ENCODE results near the gene C1orf185.
"Not testable (repeated sequence)": the region's sequence is repeated elsewhere in the genome, so short reads cannot be mapped to it uniquely, and the experiment has no call there.

DNA sequence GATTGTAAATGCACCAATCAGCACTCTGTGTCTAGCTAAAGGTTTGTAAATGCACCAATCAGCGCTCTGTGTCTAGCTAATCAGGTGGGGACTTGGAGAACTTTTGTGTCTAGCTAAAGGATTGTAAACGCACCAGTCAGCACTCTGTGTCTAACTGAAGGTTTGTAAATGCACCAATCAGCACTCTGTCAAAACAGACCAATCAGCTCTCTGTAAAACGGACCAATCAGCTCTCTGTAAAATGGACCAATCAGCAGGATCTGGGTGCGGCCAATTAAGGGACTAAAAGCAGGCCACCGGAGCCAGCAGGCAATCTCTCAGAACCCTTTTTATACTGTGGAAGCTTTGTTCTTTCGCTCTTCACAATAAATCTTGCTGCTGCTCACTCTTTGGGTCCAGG lies 76.0 kb downstream of the C1orf185 start:
- TF ChIP-seq, protein P1, sequence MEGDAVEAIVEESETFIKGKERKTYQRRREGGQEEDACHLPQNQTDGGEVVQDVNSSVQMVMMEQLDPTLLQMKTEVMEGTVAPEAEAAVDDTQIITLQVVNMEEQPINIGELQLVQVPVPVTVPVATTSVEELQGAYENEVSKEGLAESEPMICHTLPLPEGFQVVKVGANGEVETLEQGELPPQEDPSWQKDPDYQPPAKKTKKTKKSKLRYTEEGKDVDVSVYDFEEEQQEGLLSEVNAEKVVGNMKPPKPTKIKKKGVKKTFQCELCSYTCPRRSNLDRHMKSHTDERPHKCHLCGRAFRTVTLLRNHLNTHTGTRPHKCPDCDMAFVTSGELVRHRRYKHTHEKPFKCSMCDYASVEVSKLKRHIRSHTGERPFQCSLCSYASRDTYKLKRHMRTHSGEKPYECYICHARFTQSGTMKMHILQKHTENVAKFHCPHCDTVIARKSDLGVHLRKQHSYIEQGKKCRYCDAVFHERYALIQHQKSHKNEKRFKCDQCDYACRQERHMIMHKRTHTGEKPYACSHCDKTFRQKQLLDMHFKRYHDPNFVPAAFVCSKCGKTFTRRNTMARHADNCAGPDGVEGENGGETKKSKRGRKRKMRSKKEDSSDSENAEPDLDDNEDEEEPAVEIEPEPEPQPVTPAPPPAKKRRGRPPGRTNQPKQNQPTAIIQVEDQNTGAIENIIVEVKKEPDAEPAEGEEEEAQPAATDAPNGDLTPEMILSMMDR (IDR thresholded peaks at IDR 0.05), result not testable (repeated sequence)
- not testable (repeated sequence) for TF ChIP-seq POLR2A (IDR thresholded peaks at IDR 0.05)

All from uterus (tissue), 2 donors.